ENCODE results near the gene WFDC5. TPM values are rescaled to one million over a fixed set of nuclear protein-coding genes. Genes with fewer than 3 reads are reported as not detected.

Gene WFDC5
- total and polyA plus RNA-seq, 9 of the 15 experiments (the other 6 are each of a cell fraction or from before 2014, with no cell fraction given): not detected

GRCh38 chr20:45105317-45105716, 9.7 kb downstream of the WFDC5 start (continued):
- TF ChIP-seq, protein P1, sequence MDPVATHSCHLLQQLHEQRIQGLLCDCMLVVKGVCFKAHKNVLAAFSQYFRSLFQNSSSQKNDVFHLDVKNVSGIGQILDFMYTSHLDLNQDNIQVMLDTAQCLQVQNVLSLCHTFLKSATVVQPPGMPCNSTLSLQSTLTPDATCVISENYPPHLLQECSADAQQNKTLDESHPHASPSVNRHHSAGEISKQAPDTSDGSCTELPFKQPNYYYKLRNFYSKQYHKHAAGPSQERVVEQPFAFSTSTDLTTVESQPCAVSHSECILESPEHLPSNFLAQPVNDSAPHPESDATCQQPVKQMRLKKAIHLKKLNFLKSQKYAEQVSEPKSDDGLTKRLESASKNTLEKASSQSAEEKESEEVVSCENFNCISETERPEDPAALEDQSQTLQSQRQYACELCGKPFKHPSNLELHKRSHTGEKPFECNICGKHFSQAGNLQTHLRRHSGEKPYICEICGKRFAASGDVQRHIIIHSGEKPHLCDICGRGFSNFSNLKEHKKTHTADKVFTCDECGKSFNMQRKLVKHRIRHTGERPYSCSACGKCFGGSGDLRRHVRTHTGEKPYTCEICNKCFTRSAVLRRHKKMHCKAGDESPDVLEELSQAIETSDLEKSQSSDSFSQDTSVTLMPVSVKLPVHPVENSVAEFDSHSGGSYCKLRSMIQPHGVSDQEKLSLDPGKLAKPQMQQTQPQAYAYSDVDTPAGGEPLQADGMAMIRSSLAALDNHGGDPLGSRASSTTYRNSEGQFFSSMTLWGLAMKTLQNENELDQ (CRISPR knock-in tag; IDR thresholded peaks at IDR 0.05; ENCODE audit: borderline replicate concordance): no peak
- TF ChIP-seq BRCA1 (IDR thresholded peaks at IDR 0.05) (no peak), BRCA1 (CRISPR knock-in tag; IDR thresholded peaks at IDR 0.05) (no peak), MYBL2 (IDR thresholded peaks at IDR 0.05; ENCODE audit: low read depth) (no peak), MYBL2 (CRISPR knock-in tag; IDR thresholded peaks at IDR 0.05; ENCODE audit: borderline replicate concordance) (no peak), NR4A1 (CRISPR knock-in tag; IDR thresholded peaks at IDR 0.05) (no peak), NR4A1 (tag; IDR thresholded peaks at IDR 0.05) (no peak)

- Histone ChIP-seq H3K9ac (ENCODE audit: insufficient read depth in 1 of 2, low read depth in 2 of 2, low read length in 2 of 2) (no peak overlapping the region), H3K27me3 (ENCODE audit: control insufficient read depth in 2 of 2, insufficient read depth in 2 of 2, low read length in 2 of 2) (peaks cover 29 to 37% of the 10 kb centered on the region in 2 experiments), H3K9me1 (ENCODE audit: control insufficient read depth, insufficient read depth, low read length) (no peaks in the 10 kb centered on the region), H4K20me1 (replicated peaks; ENCODE audit: control insufficient read depth, insufficient read depth, low read length) (no peaks in the 10 kb centered on the region), H3K27ac (ENCODE audit: extremely low read depth, low read depth, low read length) (no peak overlapping the region), H3K4me2 (ENCODE audit: insufficient read depth, low read length) (no peak overlapping the region), H2AFZ (ENCODE audit: low read depth, low read length) (no peak overlapping the region), H3K79me2 (ENCODE audit: control insufficient read depth, insufficient read depth, low read length) (no peaks in the 10 kb centered on the region), H3K4me3 (no peak overlapping the region), H3K36me3 (ENCODE audit: control insufficient read depth, insufficient read depth, low read length) (no peaks in the 10 kb centered on the region), H3K4me1 (replicated peaks in 1 of 2; ENCODE audit: control insufficient read depth in 2 of 2, insufficient read depth in 2 of 2, low read length in 2 of 2) (peaks cover 0 to 7% of the 10 kb centered on the region in 2 experiments; a peak in 1 of 5 replicates), H3K9me3 (replicated peaks; ENCODE audit: control insufficient read depth, insufficient read depth, low read depth, low read length) (no peaks in the 10 kb centered on the region)
- POLR2A ChIA-PET: interaction anchor here (0.6 to 1.0 kb wide), 3 partner anchors 8 to 305 kb away, joined by 3 to 6 read pairs (median 3); no protein-coding TSS in a partner anchor
- CTCF ChIA-PET (ENCODE audit: low intra/inter-chr PET ratio): no interaction called here
- ATAC-seq (no peak), FAIRE-seq (no peak), DNase-seq (ENCODE audit: extremely low read depth in 1 of 4, low spot score in 3 of 4) (no peak)
- in situ Hi-C loops (cut with MboI): no loop called here
- intact Hi-C loops (cut with micrococcal nuclease): no loop called here
- WGBS (ENCODE audit: insufficient coverage, low coverage, missing lambda C conversion rate): 6% methylated on average over 5 of the region's 5 CpGs
- BruUV-seq (replicated peaks): no TSS peak
- TF ChIP-seq ZNF75A (CRISPR knock-in tag; IDR thresholded peaks at IDR 0.05): no peak
- no peak for TF ChIP-seq ZKSCAN3 (CRISPR knock-in tag; IDR thresholded peaks at IDR 0.05)
- no peak for TF ChIP-seq TAF15 (IDR thresholded peaks at IDR 0.05; ENCODE audit: low read depth, low read length)
- no peak for TF ChIP-seq PTRF (tag; IDR thresholded peaks at IDR 0.05)
- no peak for TF ChIP-seq MTA2 (IDR thresholded peaks at IDR 0.05; ENCODE audit: low read depth)
- TF ChIP-seq IRF9 (tag; IDR thresholded peaks at IDR 0.05): no peak
- TF ChIP-seq KAT2B (IDR thresholded peaks at IDR 0.05; ENCODE audit: low read depth, low read length): no peak
- no peak for TF ChIP-seq SNAPC5 (CRISPR knock-in tag; IDR thresholded peaks at IDR 0.05)
- TF ChIP-seq NFATC3 (IDR thresholded peaks at IDR 0.05): no peak
- no peak for TF ChIP-seq ZBTB33 (CRISPR knock-in tag; IDR thresholded peaks at IDR 0.05)
- TF ChIP-seq TRIM28 (IDR thresholded peaks at IDR 0.05): no peak
Measured at GRCh38 chr20:45104786-45105185, 10.2 kb downstream of the WFDC5 start.

Data from K562 (cell line).